HEK293 (cell line): ENCODE data around the gene HES7.

ENCODE experiments used
- GLIS2 ChIP-seq: fragments of 450-650 bp; formaldehyde crosslinking; IDR thresholded peaks from 2 replicates; pipeline ENCODE4 v1.5.1; 2016; ENCODE audit warnings: missing biosample characterization, missing genetic modification characterization
- OSR2 ChIP-seq: fragments of 450-650 bp; formaldehyde crosslinking; IDR thresholded peaks from 2 replicates; pipeline ENCODE4 v1.5.1; 2016; ENCODE audit warnings: missing biosample characterization, missing genetic modification characterization
- REPIN1 ChIP-seq: fragments of 450-650 bp; formaldehyde crosslinking; IDR thresholded peaks from 2 replicates; pipeline ENCODE4 v1.5.1; 2017; ENCODE audit warnings: missing biosample characterization, missing genetic modification characterization, low read depth
- TCF7L2 ChIP-seq: IDR thresholded peaks from 2 replicates; pipeline ENCODE4 v1.6.1; 2011; ENCODE audit warnings: low read depth, mild to moderate bottlenecking, inconsistent platforms, low read length, moderate library complexity, borderline replicate concordance
- TRIM28 ChIP-seq: IDR thresholded peaks from 2 replicates; pipeline ENCODE4 v1.6.1; 2011; ENCODE audit warnings: low read length, control low read depth, borderline replicate concordance
- ZBTB1 ChIP-seq: fragments of 450-650 bp; formaldehyde crosslinking; IDR thresholded peaks from 2 replicates; pipeline ENCODE4 v1.5.1; 2016; ENCODE audit warnings: missing biosample characterization, missing genetic modification characterization
- ZBTB21 ChIP-seq: fragments of 450-650 bp; formaldehyde crosslinking; IDR thresholded peaks from 2 replicates; pipeline ENCODE4 v1.5.1; 2017; ENCODE audit warnings: missing biosample characterization, missing genetic modification characterization
- ZFP69B ChIP-seq: fragments of 450-650 bp; formaldehyde crosslinking; IDR thresholded peaks from 2 replicates; pipeline ENCODE4 v1.5.1; 2016; ENCODE audit warnings: missing biosample characterization, missing genetic modification characterization
- ZNF10 ChIP-seq: fragments of 450-650 bp; formaldehyde crosslinking; IDR thresholded peaks from 2 replicates; pipeline ENCODE4 v1.5.1; 2017; ENCODE audit warnings: missing biosample characterization, missing genetic modification characterization
- ZNF112 ChIP-seq: fragments of 450-650 bp; formaldehyde crosslinking; IDR thresholded peaks from 2 replicates; pipeline ENCODE4 v1.5.0; 2017; ENCODE audit warnings: missing biosample characterization, missing genetic modification characterization
- ZNF121 ChIP-seq: fragments of 450-650 bp; formaldehyde crosslinking; IDR thresholded peaks from 2 replicates; pipeline ENCODE4 v1.5.1; 2016; ENCODE audit warnings: missing biosample characterization, missing genetic modification characterization
- ZNF169 ChIP-seq: fragments of 450-650 bp; formaldehyde crosslinking; IDR thresholded peaks from 2 replicates; pipeline ENCODE4 v1.5.1; 2016; ENCODE audit warnings: missing biosample characterization, missing genetic modification characterization
- ZNF214 ChIP-seq: fragments of 450-650 bp; formaldehyde crosslinking; IDR thresholded peaks from 2 replicates; pipeline ENCODE4 v1.5.1; 2017; ENCODE audit warnings: missing biosample characterization, mild to moderate bottlenecking, missing genetic modification characterization, borderline replicate concordance
- ZNF274 ChIP-seq, 2 experiments: fragments of 200-500 bp in 1 of 2; fragments of 450-650 bp in 1 of 2; sonication (Bioruptor generic) in 1 of 2; formaldehyde crosslinking in 1 of 2; IDR thresholded peaks; 2 replicates each; pipeline versions ENCODE4 v1.5.1 to v1.6.1; 2014 to 2016; ENCODE audit warnings: borderline replicate concordance in 1 of 2, inconsistent platforms in 1 of 2, low read length in 1 of 2, missing biosample characterization in 1 of 2, missing genetic modification characterization in 1 of 2
- ZNF37A ChIP-seq: fragments of 450-650 bp; IDR thresholded peaks from 2 replicates; pipeline ENCODE4 v1.5.1; 2018; ENCODE audit warnings: missing biosample characterization, missing genetic modification characterization
- ZNF529 ChIP-seq: fragments of 450-650 bp; formaldehyde crosslinking; IDR thresholded peaks from 2 replicates; pipeline ENCODE4 v1.5.1; 2017; ENCODE audit warnings: missing genetic modification characterization, missing biosample characterization; ENCODE audit not compliant: insufficient replicate concordance
- ZNF549 ChIP-seq: fragments of 450-650 bp; IDR thresholded peaks from 2 replicates; pipeline ENCODE4 v1.5.1; 2018; ENCODE audit warnings: missing biosample characterization, missing genetic modification characterization, mild to moderate bottlenecking, inconsistent platforms, moderate library complexity
- ZNF561 ChIP-seq: fragments of 450-650 bp; IDR thresholded peaks from 2 replicates; pipeline ENCODE4 v1.5.1; 2018; ENCODE audit warnings: missing biosample characterization, missing genetic modification characterization, borderline replicate concordance
- ZNF621 ChIP-seq: fragments of 450-650 bp; formaldehyde crosslinking; IDR thresholded peaks from 2 replicates; pipeline ENCODE4 v1.5.1; 2017; ENCODE audit warnings: missing biosample characterization, missing genetic modification characterization
- ZNF626 ChIP-seq: fragments of 450-650 bp; sonication (Bioruptor Pico); formaldehyde crosslinking; IDR thresholded peaks from 2 replicates; pipeline ENCODE4 v1.5.1; 2018; ENCODE audit warnings: missing biosample characterization, missing genetic modification characterization, inconsistent platforms
- ZNF629 ChIP-seq: fragments of 450-650 bp; formaldehyde crosslinking; IDR thresholded peaks from 2 replicates; pipeline ENCODE4 v1.5.1; 2017; ENCODE audit warnings: missing biosample characterization, missing genetic modification characterization
- ZNF658 ChIP-seq: fragments of 450-650 bp; formaldehyde crosslinking; IDR thresholded peaks from 2 replicates; pipeline ENCODE4; 2016; ENCODE audit warnings: missing biosample characterization, missing genetic modification characterization
- ZNF677 ChIP-seq: fragments of 450-650 bp; IDR thresholded peaks from 2 replicates; pipeline ENCODE4 v1.5.0; 2018; ENCODE audit warnings: missing biosample characterization, mild to moderate bottlenecking, missing genetic modification characterization, moderate library complexity
- ZNF707 ChIP-seq: fragments of 450-650 bp; formaldehyde crosslinking; IDR thresholded peaks from 2 replicates; pipeline ENCODE4 v1.5.1; 2016; ENCODE audit warnings: missing biosample characterization, missing genetic modification characterization
- ZNF843 ChIP-seq: fragments of 450-650 bp; formaldehyde crosslinking; IDR thresholded peaks from 2 replicates; pipeline ENCODE4 v1.5.1; 2016; ENCODE audit warnings: missing biosample characterization, missing genetic modification characterization
- TF ChIP-seq, protein P1 (sequence below): fragments of 450-650 bp; formaldehyde crosslinking; IDR thresholded peaks from 2 replicates; pipeline ENCODE4 v1.5.1; 2017; ENCODE audit warnings: missing biosample characterization, missing genetic modification characterization
- TF ChIP-seq, protein P2 (sequence below): fragments of 450-650 bp; IDR thresholded peaks from 2 replicates; pipeline ENCODE4 v1.5.1; 2018; ENCODE audit warnings: missing biosample characterization, mild to moderate bottlenecking, missing genetic modification characterization
- TF ChIP-seq, protein P3 (sequence below): fragments of 450-650 bp; formaldehyde crosslinking; IDR thresholded peaks from 2 replicates; pipeline ENCODE4 v1.5.1; 2016; ENCODE audit warnings: missing biosample characterization, missing genetic modification characterization
- TF ChIP-seq, protein P4 (sequence below): fragments of 450-650 bp; formaldehyde crosslinking; IDR thresholded peaks from 2 replicates; pipeline ENCODE4 v1.5.1; 2016; ENCODE audit warnings: missing biosample characterization, missing genetic modification characterization
- TF ChIP-seq, protein P5 (sequence below): fragments of 450-650 bp; formaldehyde crosslinking; IDR thresholded peaks from 2 replicates; pipeline ENCODE4 v1.5.1; 2016; ENCODE audit warnings: missing biosample characterization, missing genetic modification characterization

HES7 gene

DNA sequence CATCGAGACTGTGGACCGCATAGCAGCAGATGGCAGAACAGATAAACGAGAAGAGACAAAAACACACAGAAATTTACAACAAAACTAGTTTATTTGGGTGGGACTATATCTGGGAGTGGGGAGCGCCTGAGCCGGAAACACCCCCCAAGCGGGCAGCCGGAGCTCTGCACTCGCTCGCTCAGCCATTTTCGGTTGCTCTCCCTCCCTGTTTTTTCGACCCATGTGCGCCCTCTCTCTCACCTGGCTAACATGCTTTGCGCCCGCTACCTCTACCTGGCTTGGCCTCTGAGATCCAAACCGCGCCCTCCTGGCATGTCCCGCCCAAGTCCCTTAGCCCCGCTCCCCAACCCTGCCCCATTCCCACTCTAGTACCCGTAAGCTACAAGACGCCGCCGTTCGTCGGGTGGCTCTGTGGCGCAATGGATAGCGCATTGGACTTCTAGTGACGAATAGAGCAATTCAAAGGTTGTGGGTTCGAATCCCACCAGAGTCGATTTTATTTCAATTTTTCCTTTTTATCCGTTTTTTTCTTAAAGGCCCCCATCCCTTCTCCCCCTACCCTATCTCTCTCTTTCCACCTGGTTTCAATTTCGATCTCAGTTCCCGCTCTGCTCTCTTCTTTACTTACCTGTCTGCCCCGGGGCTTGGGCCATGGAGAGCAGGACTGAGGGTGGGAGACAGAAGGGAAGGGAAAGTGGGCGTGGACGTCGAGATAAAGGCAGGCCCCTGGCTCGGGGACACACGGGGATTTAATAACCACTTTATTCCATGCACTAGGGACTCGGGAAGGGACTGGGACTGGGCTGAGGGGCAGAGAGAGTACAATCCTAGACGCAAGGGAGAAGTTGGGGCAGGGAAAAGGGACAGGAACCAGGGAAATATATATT lies 3.1 kb downstream of the HES7 start (continued):
- TF ChIP-seq, protein P1, sequence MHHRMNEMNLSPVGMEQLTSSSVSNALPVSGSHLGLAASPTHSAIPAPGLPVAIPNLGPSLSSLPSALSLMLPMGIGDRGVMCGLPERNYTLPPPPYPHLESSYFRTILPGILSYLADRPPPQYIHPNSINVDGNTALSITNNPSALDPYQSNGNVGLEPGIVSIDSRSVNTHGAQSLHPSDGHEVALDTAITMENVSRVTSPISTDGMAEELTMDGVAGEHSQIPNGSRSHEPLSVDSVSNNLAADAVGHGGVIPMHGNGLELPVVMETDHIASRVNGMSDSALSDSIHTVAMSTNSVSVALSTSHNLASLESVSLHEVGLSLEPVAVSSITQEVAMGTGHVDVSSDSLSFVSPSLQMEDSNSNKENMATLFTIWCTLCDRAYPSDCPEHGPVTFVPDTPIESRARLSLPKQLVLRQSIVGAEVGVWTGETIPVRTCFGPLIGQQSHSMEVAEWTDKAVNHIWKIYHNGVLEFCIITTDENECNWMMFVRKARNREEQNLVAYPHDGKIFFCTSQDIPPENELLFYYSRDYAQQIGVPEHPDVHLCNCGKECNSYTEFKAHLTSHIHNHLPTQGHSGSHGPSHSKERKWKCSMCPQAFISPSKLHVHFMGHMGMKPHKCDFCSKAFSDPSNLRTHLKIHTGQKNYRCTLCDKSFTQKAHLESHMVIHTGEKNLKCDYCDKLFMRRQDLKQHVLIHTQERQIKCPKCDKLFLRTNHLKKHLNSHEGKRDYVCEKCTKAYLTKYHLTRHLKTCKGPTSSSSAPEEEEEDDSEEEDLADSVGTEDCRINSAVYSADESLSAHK (tag by site-specific recombination), result peak; percentile 64; the same call in 1 of the 2 replicates
- TF ChIP-seq TRIM28, result 0 out of 2 replicates have a peak, but pooled peaks have one; percentile 16
- no peak for TF ChIP-seq ZNF112 (tag by site-specific recombination)
- TF ChIP-seq ZNF561 (tag by site-specific recombination), result peak; percentile 91
- TF ChIP-seq ZNF621 (tag by site-specific recombination), result no peak
- TF ChIP-seq, protein P2, sequence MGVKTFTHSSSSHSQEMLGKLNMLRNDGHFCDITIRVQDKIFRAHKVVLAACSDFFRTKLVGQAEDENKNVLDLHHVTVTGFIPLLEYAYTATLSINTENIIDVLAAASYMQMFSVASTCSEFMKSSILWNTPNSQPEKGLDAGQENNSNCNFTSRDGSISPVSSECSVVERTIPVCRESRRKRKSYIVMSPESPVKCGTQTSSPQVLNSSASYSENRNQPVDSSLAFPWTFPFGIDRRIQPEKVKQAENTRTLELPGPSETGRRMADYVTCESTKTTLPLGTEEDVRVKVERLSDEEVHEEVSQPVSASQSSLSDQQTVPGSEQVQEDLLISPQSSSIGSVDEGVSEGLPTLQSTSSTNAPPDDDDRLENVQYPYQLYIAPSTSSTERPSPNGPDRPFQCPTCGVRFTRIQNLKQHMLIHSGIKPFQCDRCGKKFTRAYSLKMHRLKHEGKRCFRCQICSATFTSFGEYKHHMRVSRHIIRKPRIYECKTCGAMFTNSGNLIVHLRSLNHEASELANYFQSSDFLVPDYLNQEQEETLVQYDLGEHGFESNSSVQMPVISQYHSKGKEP (tag by site-specific recombination), result peak; percentile 53; the same call in 1 of the 2 replicates
- TF ChIP-seq, protein P3, sequence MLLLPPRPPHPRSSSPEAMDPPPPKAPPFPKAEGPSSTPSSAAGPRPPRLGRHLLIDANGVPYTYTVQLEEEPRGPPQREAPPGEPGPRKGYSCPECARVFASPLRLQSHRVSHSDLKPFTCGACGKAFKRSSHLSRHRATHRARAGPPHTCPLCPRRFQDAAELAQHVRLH (tag by site-specific recombination), result peak; percentile 93
- no peak for TF ChIP-seq ZBTB1 (tag by site-specific recombination)
- TF ChIP-seq ZNF529 (tag by site-specific recombination), result no peak
- TF ChIP-seq ZNF121 (tag by site-specific recombination), result no peak
- TF ChIP-seq ZNF629 (tag by site-specific recombination), result peak; percentile 69; the same call in 1 of the 2 replicates
- no peak for TF ChIP-seq ZNF658 (tag by site-specific recombination)
- no peak for TF ChIP-seq TCF7L2
- no peak for TF ChIP-seq ZNF626 (tag by site-specific recombination)
- TF ChIP-seq REPIN1 (tag by site-specific recombination), result peak; percentile 57; the same call in 1 of the 2 replicates
- TF ChIP-seq ZNF10 (tag by site-specific recombination), result 0 out of 2 replicates have a peak, but pooled peaks have one; percentile 40
- TF ChIP-seq OSR2 (tag by site-specific recombination), result no peak
- TF ChIP-seq ZBTB21 (tag by site-specific recombination), result peak; percentile 74
- TF ChIP-seq ZFP69B (tag by site-specific recombination), result peak; percentile 70; the same call in 1 of the 2 replicates
- no peak for TF ChIP-seq ZNF549 (tag by site-specific recombination)
- TF ChIP-seq, protein P4, sequence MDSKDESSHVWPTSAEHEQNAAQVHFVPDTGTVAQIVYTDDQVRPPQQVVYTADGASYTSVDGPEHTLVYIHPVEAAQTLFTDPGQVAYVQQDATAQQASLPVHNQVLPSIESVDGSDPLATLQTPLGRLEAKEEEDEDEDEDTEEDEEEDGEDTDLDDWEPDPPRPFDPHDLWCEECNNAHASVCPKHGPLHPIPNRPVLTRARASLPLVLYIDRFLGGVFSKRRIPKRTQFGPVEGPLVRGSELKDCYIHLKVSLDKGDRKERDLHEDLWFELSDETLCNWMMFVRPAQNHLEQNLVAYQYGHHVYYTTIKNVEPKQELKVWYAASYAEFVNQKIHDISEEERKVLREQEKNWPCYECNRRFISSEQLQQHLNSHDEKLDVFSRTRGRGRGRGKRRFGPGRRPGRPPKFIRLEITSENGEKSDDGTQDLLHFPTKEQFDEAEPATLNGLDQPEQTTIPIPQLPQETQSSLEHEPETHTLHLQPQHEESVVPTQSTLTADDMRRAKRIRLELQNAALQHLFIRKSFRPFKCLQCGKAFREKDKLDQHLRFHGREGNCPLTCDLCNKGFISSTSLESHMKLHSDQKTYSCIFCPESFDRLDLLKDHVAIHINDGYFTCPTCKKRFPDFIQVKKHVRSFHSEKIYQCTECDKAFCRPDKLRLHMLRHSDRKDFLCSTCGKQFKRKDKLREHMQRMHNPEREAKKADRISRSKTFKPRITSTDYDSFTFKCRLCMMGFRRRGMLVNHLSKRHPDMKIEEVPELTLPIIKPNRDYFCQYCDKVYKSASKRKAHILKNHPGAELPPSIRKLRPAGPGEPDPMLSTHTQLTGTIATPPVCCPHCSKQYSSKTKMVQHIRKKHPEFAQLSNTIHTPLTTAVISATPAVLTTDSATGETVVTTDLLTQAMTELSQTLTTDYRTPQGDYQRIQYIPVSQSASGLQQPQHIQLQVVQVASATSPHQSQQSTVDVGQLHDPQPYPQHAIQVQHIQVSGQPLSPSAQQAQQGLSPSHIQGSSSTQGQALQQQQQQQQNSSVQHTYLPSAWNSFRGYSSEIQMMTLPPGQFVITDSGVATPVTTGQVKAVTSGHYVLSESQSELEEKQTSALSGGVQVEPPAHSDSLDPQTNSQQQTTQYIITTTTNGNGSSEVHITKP (tag by site-specific recombination), result peak; percentile 86
- no peak for TF ChIP-seq ZNF169 (tag by site-specific recombination)
- TF ChIP-seq, protein P5, sequence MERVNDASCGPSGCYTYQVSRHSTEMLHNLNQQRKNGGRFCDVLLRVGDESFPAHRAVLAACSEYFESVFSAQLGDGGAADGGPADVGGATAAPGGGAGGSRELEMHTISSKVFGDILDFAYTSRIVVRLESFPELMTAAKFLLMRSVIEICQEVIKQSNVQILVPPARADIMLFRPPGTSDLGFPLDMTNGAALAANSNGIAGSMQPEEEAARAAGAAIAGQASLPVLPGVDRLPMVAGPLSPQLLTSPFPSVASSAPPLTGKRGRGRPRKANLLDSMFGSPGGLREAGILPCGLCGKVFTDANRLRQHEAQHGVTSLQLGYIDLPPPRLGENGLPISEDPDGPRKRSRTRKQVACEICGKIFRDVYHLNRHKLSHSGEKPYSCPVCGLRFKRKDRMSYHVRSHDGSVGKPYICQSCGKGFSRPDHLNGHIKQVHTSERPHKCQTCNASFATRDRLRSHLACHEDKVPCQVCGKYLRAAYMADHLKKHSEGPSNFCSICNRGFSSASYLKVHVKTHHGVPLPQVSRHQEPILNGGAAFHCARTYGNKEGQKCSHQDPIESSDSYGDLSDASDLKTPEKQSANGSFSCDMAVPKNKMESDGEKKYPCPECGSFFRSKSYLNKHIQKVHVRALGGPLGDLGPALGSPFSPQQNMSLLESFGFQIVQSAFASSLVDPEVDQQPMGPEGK (tag by site-specific recombination), result peak; percentile 95
- TF ChIP-seq ZNF843 (tag by site-specific recombination), result peak; percentile 65
- TF ChIP-seq ZNF707 (tag by site-specific recombination), result no peak
- no peak for TF ChIP-seq ZNF677 (tag by site-specific recombination)
- no peak for TF ChIP-seq ZNF37A (tag by site-specific recombination)
- peak; percentile 53 for TF ChIP-seq GLIS2 (tag by site-specific recombination)
- no peak for TF ChIP-seq ZNF214 (tag by site-specific recombination)
- no peak for TF ChIP-seq ZNF274 (IDR thresholded peaks at IDR 0.05; ENCODE audit: low read length)
- TF ChIP-seq ZNF274 (tag by site-specific recombination; IDR thresholded peaks at IDR 0.05; ENCODE audit: borderline replicate concordance), result no peak
